Stimulated activated CD4-positive, alpha-beta T cell treated with anti-CD3 and anti-CD28 coated beads, TNF-alpha, amount 100 ng/mL, for 48 hours (primary cell): ENCODE measurements around the gene EVI5L.
"Not testable (repeated sequence)": the region's sequence is repeated elsewhere in the genome, so short reads cannot be mapped to it uniquely, and the experiment has no call there.

ENCODE experiments used
- DNase-seq, 3 donors: peaks; one replicate each; pipeline ENCODE4 v3.0.0-alpha.2; 2020; ENCODE audit warnings: low read depth in 3 of 3

The EVI5L gene

DNA sequence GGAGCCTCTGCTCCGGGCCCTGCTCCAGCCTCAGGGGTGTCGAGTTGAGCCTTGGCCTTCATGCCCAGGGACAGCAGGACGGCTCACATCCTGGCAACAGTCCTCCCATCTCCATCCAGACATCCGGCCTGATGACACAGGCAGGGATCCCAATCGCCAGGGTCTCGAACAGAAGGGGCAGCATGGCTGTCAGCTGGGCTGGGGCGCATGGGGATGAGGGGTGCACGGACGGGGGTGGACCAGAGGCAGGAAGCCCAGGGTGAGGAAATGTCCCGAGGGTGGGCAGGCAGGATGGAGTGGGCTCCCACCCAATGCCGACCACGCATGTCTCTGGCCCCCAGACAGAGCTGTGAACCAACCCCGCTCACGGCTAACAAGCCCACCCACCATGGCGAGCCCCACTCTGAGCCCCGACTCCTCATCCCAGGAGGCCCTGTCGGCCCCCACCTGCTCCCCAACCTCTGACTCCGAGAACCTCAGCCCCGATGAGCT, 16.2 kb downstream of the EVI5L start:
- no peak for DNase-seq

DNA sequence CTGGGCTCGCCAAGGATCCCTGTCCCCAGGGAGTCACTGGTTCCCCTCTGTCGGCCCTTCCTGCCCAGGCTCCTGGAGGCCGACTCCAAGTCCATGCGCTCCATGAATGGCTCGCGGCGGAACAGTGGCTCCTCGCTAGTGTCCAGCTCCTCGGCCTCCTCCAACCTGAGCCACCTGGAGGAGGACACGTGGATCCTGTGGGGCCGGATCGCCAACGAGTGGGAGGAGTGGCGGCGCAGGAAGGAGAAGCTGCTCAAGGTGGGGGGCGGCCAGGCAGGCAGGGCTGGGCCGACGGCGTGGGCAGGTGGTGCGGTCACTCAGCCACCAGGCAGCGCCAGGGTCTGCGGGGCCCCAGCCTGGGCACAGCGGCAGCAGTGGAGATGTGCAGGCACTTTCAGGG, 17.6 kb downstream of the EVI5L start:
- no peak for DNase-seq

DNA sequence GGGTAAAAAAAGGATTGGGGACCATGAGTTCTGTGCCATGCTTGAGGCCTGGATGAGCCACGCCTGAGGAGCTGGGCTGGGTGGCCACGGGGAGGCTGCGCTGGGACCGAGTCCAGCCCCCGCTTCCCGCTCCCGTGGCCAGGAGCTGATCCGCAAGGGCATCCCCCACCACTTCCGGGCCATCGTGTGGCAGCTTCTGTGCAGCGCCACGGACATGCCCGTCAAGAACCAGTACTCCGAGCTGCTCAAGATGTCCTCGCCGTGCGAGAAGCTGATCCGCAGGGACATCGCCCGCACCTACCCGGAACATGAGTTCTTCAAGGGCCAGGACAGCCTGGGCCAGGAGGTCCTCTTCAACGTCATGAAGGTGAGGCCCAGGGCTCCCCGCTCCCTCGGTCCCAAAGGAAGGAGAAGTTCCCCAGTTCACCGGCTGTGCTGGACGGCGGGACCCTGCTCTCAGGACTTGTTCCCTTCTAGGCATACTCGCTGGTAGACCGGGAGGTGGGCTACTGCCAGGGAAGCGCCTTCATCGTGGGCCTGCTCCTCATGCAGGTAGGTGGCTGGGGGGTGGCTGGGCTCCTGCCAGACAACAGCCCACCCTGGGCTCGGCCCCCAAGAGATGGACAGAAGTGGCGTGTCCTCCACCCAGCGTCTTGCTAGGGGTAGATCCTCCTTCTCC, 18.9 kb downstream of the EVI5L start:
- DNase-seq, result no peak

DNA sequence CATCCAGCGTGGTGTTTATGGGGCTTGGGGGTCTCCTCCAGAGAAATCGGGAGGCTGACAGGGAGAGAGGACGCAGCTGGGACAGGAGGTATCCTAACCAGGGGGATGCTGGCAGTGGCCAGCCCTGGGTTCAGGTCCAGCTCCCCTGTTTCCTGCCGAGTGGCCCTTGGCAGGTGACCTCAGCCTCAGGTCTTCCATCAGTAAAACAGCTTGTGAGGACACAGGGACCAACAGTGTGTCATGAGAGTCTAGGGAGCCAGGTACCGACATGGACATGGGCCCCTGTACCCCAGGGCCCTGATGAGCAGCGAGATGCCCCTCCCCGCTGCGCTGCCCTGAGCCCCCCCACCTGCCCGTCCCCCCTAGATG, 19.6 kb downstream of the EVI5L start:
- no peak for DNase-seq

DNA sequence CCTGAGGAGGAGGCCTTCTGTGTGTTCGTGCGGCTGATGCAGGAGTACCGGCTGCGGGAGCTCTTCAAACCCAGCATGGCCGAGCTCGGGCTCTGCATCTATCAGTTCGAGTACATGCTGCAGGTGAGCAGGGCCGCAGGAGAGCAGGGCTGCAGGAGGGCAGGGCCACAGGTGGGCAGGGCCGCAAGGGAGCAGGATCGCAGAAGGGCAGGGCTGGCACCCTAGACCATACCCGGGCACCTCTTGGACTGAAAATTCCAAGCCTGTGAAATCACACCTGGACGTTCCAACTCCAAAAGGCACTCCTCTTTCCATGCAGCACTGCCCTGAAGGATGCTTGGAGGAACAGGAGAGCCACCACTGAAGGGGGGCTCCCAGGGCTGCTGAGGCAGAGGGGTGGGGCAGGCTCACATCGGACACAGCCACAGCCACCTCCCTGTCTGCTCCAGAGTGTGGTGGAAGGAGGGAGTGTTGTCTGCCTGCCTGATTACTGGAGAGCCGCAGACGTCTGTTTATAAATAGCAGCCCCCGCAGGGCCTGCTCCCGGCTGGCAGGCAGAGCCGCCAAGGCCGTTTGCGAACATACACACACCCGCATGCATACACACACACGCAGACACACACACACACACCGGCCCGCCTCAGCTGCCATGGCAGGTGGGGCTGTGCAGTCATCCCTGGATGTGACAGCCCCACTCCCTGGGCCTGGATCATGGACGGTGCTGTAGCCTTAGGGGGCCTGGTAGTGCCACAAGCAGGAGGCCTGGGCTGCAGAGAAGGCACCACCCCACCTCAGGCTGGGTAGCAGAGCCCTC, 20.2 kb downstream of the EVI5L start:
- DNase-seq, result no peak

DNA sequence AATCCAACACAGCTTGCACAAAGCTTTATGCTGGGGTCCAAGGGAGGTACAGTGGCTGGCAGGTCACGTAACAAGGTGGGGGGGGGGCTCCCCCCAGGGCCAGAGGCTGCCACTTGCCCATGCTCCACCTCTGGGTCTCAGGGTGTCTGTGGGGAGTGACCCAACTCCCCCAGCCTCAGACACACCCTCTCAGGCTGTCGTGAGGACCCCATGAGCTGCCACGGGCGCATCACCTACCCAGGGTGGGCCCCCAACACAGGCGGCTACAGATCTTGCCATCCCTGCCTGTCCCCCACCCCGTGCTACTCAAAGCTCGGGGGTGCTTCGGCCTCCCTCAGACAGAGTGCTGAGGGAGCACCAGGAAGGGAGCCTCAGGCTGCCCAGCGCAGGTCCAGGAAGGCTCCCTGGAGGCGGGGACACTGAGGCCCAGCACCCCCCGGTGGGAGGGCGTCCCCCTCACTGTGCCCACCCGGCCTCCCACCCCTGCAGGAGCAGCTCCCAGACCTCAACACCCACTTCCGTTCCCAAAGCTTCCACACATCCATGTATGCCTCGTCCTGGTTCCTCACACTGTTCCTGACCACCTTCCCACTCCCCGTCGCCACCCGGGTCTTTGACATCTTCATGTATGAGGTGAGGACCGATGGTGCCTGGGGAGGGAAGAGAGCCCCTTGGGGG, 21.1 kb downstream of the EVI5L start:
- no peak for DNase-seq

DNA sequence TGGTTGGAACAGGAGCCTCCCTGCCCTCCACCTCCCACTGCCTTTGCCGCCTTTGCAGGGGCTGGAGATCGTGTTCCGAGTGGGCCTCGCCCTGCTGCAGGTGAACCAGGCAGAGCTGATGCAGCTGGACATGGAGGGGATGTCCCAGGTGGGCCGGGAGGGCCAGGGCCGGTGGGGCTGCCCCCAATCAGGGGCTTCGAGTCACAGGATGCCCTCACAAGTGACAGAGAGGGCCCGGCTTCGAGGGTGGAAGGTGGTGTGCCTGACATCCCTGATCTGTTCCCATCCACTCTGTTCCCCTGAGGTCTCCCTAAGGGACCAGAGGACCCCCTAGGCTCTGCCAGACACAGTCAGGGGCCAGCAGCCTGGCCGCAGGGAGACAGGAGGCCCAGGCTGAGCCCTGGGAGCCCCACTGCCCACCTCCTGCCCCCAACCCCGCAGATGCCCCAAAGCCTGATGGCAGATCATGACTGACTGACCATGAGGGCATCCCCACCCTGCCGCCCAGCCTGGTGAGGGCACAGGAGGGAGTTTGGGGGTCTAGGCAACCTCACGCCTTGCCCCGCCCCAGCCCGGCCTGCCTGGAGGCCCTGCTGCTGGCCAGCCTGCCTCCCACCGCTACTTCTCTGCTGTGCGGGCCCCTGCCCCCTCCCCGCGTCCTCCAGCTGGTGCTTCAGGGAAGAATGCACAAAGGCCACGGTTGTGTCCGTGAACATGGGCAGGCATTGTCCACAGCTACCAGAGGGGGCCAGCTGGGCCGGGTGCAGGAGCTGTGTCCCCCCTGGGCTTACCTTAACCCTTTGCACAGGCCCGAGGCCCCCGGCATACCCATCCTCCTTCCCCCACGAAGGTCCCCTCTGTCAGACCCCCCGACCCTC, 21.8 kb downstream of the EVI5L start:
- no peak for DNase-seq

DNA sequence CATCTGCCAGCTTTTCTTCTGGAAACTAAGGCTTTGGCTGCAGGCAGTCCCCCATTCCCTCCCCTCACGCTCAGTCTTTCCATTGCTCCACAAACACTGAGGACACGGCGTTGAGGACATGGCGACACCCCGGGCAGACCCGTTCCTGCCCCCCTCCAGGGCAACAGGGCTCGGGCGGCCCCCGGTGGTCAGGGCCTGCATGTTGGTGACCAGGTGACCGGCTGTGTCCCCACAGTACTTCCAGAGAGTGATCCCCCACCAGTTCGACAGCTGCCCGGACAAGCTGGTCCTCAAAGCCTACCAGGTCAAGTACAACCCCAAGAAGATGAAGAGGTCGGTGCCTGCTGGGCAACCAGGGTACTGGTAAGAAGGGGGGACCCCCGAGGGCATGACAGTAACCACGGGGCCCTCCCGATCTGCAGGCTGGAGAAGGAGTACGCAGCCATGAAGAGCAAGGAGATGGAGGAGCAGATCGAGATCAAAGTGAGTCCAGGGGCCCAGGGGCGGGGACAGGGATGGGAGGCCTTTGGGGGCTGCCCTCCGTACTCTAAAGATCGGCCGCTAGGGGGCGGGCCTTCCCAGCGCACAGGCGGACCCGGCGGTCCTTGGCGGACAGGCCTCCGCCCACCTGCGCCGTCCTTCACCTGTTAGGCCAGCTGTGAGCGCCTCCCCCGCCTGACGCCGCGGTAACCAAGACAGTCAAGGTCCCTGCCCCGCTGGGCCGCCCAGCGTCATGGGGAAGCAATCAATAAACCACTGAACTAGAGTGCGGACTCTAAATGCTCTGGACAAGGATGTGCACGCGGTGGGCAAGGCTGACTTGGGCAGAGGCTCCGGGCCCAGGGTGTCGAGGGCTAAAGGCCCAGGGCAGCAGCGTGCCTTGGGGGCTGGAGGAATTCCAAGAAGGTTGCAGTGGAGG, 23.1 kb downstream of the EVI5L start:
- peak in 2 of 3 donors; percentile 48 to 62 for DNase-seq

DNA sequence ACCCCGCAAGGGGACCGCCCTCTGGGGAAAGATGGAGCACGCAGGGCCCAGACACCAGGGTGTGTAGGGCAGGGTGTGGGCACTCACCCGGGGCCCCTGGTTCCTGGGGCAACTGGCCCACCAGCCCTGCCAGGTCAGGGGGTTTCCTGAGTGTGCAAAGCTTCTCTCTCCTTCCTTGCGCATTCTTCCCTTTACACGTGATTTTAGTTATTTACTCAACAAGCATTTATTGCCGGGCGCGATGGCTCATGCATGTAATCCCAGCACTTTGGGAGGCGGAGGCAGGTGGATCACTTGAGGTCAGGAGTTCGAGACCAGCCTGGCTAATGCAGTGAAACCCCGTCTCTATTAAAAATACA, 23.7 kb downstream of the EVI5L start:
- no peak for DNase-seq

DNA sequence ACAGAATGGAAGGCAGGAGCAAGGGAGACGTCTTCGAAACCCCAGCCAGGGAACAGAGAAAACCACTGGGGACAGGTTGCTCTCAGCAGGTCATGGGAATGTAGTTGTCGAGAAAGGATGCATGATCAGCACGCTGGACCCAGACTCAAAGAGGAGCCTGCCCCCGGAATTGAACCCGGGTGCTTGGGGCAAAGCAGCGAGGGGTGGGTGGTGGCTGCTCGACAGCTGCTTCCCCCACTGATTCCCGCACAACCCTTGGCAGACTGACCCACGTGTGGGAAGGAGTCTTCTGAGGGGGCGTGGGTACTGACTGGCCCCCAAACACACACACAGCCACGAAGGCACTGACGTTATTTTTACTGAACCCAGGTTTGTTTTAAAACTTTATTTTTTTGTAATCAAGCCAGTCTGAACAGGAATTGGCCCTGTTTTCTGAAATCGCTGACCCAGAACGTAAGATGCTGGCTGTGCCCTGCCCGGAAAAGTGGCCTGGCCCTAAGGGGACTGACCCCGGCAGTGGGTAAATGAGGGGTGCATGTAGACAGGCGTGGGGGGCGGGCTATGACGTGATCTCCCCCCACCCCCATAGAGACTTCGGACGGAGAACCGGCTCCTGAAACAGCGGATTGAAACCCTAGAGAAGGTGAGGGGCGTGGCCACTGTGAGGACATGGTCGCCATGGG, 25.5 kb downstream of the EVI5L start:
- no peak for DNase-seq

DNA sequence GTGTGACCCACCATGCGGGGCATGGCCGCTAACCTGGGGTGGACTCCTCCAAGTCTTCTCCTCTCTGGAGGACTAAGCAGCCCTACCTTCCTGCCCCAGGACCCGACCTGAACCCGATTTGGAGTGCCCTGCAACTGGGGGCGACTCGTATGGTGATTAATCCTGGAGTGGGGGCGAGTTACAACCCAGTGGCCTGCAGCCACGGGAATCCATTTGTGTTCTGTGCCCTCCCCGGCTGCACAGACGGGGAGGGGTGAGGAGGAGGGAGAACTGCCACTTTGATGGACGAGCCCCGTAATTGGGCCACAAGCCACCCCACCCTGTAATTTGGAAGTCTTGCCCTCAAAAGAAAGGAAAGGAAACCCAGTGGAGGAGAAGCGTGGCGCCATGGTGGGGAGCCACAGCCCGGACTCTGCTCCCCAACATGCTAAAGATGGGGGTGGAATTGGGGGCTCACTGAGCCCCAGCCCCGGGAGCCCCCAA, 26.1 kb downstream of the EVI5L start:
- DNase-seq, result no peak

DNA sequence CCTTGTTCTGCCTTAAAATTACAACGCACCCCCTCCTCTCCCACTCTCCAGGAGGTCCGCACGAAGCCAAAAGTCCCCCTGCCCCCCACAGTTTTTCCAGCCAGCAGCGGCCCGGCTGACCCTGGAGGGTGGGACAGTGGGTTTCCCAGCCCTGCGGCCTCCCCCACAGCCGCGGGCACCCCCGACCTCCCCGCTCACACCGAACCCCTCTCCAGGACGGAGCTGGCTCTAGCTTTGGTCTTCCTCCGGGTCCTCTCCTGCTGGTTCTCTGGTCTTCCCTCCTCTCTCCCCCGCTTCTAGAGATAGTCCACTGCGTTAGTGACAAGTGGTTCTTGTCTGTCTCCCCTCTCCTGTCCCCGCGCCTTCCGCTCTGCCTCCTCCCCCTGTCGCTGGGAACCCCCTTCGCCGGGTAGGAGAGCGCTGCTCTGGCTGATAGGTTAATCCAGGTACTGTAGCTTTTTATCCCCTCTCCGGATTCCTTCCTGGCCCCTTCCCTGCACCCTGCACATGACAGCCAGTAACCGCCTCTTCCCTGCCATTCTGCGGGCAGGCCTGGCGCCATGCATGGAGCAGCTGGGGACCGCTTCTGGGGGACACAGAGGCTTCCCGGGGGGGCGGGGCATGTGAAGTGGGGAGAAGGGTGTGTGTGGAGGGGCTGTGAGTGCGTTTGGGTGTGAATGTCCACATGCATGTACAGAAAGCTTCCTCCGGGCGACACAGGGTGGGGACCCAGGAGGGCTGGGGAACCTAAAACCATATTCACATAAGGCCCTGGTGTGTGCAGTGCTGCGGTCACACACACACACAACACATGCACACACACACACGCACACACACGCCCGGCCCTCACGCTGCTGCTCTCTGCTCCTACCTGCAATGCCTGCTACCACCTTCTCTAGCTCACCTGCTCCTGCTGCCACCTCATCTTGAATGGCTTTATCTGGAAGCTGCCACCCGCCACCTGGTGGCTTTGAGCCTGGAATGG, 27.0 kb downstream of the EVI5L start:
- no peak for DNase-seq

DNA sequence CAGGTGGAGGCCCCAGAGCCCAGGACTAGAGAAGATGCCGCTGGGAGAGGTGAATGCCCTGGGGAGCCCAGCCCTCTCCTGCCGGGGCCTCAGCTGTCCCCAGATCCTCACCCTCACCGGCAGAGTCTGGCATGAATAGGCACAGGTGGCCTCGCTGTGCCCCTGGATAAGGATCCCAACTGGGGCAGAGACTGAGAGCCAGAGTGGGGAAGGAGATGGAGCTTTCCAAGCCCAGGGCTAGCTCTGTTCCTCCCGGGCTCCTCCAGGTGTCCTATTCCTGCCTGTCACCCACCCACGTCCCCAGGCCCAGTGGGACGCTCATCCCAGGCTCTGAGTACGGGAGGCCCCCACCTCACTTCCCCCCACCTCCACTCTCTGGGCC, 27.7 kb downstream of the EVI5L start:
- no peak for DNase-seq

DNA sequence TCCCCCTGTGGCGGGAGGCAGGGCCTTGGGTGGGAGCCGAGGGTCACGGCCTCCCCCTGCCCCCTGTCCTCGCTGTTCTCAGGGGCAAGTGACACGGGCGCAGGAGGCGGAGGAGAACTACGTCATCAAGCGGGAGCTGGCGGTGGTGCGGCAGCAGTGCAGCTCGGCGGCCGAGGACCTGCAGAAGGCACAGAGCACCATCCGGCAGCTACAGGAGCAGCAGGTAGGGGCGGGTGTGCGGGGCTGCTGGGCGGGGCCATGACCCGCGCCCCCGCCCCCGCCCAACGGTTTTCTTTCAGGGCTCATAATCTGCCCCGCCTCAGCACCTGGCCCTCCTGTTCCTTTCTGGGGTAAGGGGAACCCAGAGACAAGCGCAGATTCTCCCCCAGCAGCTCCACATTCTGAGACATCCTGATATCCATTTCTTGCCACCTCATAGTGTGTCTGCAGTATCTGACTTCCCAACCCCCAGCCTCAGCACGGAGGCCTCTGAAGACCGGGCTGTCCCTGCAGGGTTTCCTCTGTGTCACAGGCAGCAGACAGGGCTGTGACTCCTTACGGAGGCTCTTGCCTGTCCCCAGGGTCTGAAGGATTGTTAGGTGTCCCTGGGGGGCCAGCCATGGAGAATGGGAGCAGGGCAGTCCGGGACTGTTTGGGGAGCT, 28.2 kb downstream of the EVI5L start:
- DNase-seq, result no peak

DNA sequence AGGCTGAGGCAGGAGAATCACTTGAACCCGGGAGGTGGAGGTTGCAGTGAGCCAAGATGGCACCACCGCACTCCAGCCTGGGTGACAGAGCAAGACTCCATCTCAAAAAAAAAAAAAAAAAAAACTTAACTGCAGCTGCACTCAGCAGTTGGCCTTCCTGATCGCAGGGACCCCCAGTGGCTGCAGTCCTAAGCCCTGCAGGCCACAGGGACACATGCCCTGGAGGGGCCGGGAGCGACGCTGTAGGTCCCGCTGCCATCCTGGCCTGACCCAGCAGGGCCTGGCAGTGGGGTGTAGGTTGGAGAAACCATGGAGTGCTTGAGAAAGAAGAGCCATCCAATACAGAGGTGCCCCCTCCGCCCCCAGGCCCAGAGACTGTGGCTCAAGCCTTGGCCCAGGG, 29.1 kb downstream of the EVI5L start:
- not testable (repeated sequence) for DNase-seq

DNA sequence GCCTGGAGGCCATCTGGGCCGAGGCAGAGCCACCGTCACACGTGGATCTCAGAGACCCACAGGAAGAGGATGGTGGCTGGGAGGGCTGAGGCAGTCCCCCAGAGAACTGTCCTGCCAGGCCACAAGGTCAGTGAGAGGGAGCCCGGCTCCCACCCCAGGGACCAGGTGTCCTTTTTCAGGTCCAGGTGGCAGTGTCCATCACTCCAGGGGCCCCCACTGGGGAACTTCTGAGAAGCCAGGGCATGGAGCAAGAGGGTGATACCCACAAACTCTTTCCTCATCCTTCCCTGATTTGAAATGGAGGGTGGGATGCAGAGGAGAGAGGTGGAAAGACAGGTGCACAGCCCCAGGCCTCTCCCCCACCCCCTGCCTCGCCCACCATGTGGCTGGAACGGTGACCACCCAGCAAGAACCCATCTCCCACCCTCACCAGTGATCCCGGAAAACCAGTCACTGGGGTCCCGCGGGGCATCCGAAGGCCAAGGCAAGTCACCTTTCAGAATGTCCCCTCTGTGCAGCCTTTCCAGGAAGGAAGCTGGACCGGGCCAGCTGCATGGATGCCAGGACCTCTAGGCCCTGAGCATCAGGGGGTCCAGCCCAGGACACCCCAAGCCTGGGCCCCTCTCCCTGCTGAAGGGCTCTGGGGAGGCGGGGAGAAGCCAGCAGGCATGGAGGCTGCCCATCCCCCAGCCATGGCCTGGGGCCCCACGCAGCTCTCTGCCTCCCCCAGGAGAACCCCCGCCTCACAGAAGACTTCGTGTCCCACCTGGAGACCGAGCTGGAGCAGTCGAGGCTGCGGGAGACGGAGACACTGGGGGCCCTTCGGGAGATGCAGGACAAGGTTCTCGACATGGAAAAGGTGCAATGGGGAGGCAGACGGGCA, 30.1 kb downstream of the EVI5L start:
- no peak for DNase-seq
